Stimulated activated naive CD8-positive, alpha-beta T cell treated with anti-CD3 and anti-CD28 coated beads, Interleukin-15, amount 100 ng/mL, for 72 hours (primary cell): ENCODE data around the gene KCNJ9.
"Not testable (repeated sequence)": the region's sequence is repeated elsewhere in the genome, so short reads cannot be mapped to it uniquely, and the experiment has no call there.

Experiments
- ATAC-seq: fragments of 150-1000 bp; cut with Tn5 transposase; 2 replicates; pipeline ENCODE4 v1.10.0; 2021; ENCODE audit warnings: mild to moderate bottlenecking, moderate library complexity
- DNase-seq, 2 donors: peaks; one replicate each; pipeline ENCODE4 v3.0.0; 2021 to 2022
- H3K27ac Mint-ChIP-seq, 2 donors: one replicate each; pipeline ENCODE4 v1.8.0; 2022; ENCODE audit warnings: mild to moderate bottlenecking in 2 of 2, mixed read lengths in 2 of 2, moderate library complexity in 2 of 2
- H3K27me3 Mint-ChIP-seq: one replicate; pipeline ENCODE4 v1.8.0; 2022; ENCODE audit warnings: mixed read lengths
- H3K4me1 Mint-ChIP-seq: one replicate; pipeline ENCODE4 v1.8.0; 2022; ENCODE audit warnings: mild to moderate bottlenecking, mixed read lengths
- H3K4me3 Mint-ChIP-seq, 2 donors: one replicate each; pipeline ENCODE4 v1.8.0; 2022; ENCODE audit warnings: mild to moderate bottlenecking in 2 of 2, mixed read lengths in 2 of 2, moderate library complexity in 1 of 2
- H3K9me3 Mint-ChIP-seq, 2 donors: one replicate each; pipeline ENCODE4 v1.8.0; 2022; ENCODE audit warnings: mixed read lengths in 2 of 2

Gene KCNJ9

DNA sequence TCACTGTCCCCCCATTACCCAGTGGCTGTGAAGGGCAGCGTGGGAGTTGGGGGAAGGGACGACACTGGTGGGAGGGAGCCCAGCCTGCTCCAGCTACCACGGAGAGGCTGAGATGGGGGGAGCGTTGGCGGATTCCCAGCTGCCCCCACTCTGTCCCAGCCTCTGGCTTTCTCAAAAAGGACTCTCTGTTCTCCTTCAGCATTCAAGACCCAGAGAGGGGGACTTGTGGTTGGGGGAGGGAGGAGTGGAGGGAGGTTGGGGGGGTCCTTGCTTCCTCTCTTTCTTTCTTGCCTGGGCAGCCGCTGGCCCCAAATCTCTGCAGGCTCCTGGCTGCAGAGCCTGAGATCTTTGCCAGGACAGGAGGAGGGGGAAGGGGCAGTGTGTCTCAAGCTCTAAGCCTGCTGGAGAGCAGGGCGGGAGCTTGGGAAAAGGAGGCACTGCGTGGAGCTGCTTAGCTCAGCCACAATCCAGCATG, 36.4 kb downstream of the KCNJ9 start:
- Mint-ChIP-seq H3K9me3 (no peaks in the 10 kb centered on the region), H3K4me1 (no peaks in the 10 kb centered on the region), H3K27ac (no peak overlapping the region), H3K4me3 (no peak overlapping the region), H3K27me3 (peaks cover 10% of the 10 kb centered on the region)
- DNase-seq (no peak), ATAC-seq (no peak)

- no peak for ATAC-seq
- no peaks in the 10 kb centered on the region for H3K9me3 Mint-ChIP-seq
- H3K4me1 Mint-ChIP-seq, result no peaks in the 10 kb centered on the region
Measured at GRCh38 chr1:160118928-160119327, 37.6 kb downstream of the KCNJ9 start.

DNA sequence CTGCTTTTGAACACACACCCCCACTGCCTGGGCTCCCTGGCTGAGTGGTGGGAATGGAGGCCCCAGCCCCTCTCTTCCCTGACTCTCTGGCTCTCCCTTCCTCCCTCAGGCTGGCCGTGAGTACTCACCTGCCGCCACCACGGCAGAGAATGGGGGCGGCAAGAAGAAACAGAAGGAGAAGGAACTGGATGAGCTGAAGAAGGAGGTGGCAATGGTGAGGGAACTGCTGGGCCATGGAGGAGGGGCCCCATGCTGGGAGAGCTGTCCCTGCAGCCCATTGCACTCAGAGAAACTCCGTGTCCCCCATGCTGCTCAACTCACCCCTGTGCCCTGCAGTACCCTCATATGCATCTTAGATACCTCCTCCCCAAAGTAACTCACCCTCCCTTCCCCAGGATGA, 39.5 kb downstream of the KCNJ9 start:
- Mint-ChIP-seq H3K4me1 (no peaks in the 10 kb centered on the region), H3K27me3 (peaks cover 10% of the 10 kb centered on the region), H3K9me3 (no peaks in the 10 kb centered on the region), H3K27ac (no peak overlapping the region), H3K4me3 (no peak overlapping the region)
- DNase-seq (no peak), ATAC-seq (no peak)

More at GRCh38 chr1:160118928-160119327, 37.6 kb downstream of the KCNJ9 start:
- H3K27me3 Mint-ChIP-seq, result peaks cover 10% of the 10 kb centered on the region
- no peak overlapping the region for H3K4me3 Mint-ChIP-seq
- no peak overlapping the region for H3K27ac Mint-ChIP-seq
- DNase-seq, result no peak

DNA sequence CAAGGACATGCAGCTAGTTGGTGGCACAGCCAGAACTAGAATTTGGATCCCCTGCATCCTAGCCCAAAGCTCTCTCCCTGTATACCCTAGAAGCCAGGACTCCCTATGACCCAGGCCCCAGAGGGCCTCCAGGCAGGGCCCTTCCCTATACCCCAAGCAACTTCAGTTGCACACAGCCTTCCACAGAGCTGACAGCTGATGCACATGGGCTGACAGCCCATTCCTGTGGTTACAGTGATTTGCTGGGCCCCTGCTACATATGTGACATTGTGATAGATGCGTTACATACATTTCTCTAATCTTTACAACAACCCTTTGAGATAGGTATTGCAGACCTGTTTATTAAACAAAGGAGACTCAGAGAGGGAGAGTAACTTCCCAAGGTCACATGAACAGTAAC, 40.0 kb downstream of the KCNJ9 start:
- H3K4me3 Mint-ChIP-seq, result no peak overlapping the region
- DNase-seq (no peak), ATAC-seq (no peak)

GRCh38 chr1:160122978-160123495, 41.7 kb downstream of the KCNJ9 start:
- Mint-ChIP-seq H3K9me3 (no peaks in the 10 kb centered on the region), H3K27me3 (no peaks in the 10 kb centered on the region), H3K27ac (no peak overlapping the region), H3K4me1 (peaks cover 2% of the 10 kb centered on the region), H3K4me3 (no peak overlapping the region)
- no peak for DNase-seq
- ATAC-seq, result no peak

More for the DNA sequence above, 40.0 kb downstream of the KCNJ9 start:
- H3K9me3 Mint-ChIP-seq, result no peaks in the 10 kb centered on the region
- peaks cover 5% of the 10 kb centered on the region for H3K27me3 Mint-ChIP-seq
- no peak overlapping the region for H3K27ac Mint-ChIP-seq
- no peaks in the 10 kb centered on the region for H3K4me1 Mint-ChIP-seq

DNA sequence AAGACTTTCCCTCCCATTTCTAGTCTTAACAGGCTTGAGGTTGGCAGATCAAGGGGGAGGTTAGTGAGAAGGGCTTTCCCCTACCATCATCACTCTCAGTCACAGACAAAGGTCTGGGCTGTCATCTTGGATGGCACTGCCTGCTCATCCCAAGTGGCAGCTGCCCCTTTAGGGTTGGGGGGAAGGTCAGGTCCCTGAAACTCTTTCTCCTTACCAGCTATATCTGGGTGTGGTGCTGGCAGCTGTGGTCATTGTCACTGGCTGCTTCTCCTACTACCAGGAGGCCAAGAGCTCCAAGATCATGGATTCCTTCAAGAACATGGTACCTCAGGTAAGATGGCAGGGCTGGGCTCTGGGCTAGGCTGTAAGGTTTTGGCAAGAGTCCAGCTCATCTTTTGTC, 42.4 kb downstream of the KCNJ9 start:
- Mint-ChIP-seq H3K4me1 (peaks cover 6% of the 10 kb centered on the region), H3K27ac (no peak overlapping the region), H3K9me3 (no peaks in the 10 kb centered on the region), H3K4me3 (no peak overlapping the region), H3K27me3 (no peaks in the 10 kb centered on the region)
- DNase-seq, result no peak
- ATAC-seq, result no peak

GRCh38 chr1:160124705-160125478, 43.6 kb downstream of the KCNJ9 start:
- peaks cover 6% of the 10 kb centered on the region for H3K4me1 Mint-ChIP-seq
- DNase-seq (no peak), ATAC-seq (no peak)
- no peaks in the 10 kb centered on the region for H3K9me3 Mint-ChIP-seq
- H3K27me3 Mint-ChIP-seq, result peaks cover 8% of the 10 kb centered on the region
- H3K27ac Mint-ChIP-seq, result no peak overlapping the region
- H3K4me3 Mint-ChIP-seq, result no peak overlapping the region

- DNase-seq, result no peak
- no peaks in the 10 kb centered on the region for H3K9me3 Mint-ChIP-seq
- H3K27ac Mint-ChIP-seq, result no peak overlapping the region
- no peak for ATAC-seq
- H3K27me3 Mint-ChIP-seq, result peaks cover 8% of the 10 kb centered on the region
- peaks cover 6% of the 10 kb centered on the region for H3K4me1 Mint-ChIP-seq
- no peak overlapping the region for H3K4me3 Mint-ChIP-seq
Measured at GRCh38 chr1:160125746-160126145, 44.4 kb downstream of the KCNJ9 start.

- not testable (repeated sequence) for H3K27ac Mint-ChIP-seq, ATAC-seq, H3K9me3 Mint-ChIP-seq, DNase-seq, H3K4me3 Mint-ChIP-seq, H3K4me1 Mint-ChIP-seq, H3K27me3 Mint-ChIP-seq
Measured at GRCh38 chr1:160126342-160126741, 45.0 kb downstream of the KCNJ9 start.

- no peak overlapping the region for H3K4me3 Mint-ChIP-seq
- H3K4me1 Mint-ChIP-seq, result peaks cover 6% of the 10 kb centered on the region
- H3K27me3 Mint-ChIP-seq, result peaks cover 16% of the 10 kb centered on the region
- no peak overlapping the region for H3K27ac Mint-ChIP-seq
- ATAC-seq (no peak), DNase-seq (no peak)
- H3K9me3 Mint-ChIP-seq, result no peaks in the 10 kb centered on the region
Measured at GRCh38 chr1:160127381-160127780, 46.0 kb downstream of the KCNJ9 start.

DNA sequence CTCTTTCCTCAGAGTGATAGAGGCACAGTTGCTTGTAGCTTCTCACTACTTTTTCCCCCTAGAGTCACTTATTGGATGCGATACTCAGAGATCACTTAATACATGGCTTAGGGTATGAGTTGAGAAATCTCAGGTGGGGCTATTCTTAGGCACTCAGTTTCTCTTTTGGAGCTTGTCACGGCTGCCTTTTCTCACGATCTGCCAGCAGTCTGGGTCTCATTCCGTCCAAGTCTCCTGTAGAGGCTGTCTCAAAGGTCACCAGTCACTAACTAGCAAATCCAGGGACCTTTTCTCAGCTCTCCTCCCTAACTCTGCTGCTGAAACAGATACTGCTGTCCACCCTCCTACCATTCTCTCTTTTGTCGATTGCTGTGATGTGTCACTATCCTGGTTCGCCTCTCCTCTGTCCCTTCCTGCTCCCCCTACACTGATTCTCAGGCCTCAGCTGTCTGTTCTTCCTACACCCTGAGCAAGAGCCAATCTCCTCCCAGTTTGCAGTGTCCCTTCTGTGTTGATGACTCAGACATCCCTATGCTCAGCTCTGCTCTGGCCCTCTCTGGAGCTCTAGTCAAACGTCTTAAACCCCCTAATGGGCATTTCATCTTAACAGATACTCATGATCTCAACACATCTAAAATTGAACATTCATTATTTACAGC, 46.7 kb downstream of the KCNJ9 start:
- Mint-ChIP-seq H3K4me1 (peaks cover 6% of the 10 kb centered on the region), H3K27ac (no peak overlapping the region), H3K9me3 (no peaks in the 10 kb centered on the region), H3K27me3 (peaks cover 23% of the 10 kb centered on the region), H3K4me3 (no peak overlapping the region)
- DNase-seq (no peak), ATAC-seq (no peak)

DNA sequence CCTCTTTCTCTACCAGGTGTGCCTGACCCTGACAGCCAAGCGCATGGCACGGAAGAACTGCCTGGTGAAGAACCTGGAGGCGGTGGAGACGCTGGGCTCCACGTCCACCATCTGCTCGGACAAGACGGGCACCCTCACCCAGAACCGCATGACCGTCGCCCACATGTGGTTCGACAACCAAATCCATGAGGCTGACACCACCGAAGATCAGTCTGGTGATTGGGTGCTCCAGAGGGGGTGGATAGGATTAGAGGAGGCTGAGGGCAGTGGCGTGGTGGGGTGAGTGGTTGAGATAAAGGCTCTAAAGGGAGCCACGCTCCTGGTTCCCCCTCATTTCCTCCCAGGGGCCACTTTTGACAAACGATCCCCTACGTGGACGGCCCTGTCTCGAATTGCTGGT, 47.3 kb downstream of the KCNJ9 start:
- no peaks in the 10 kb centered on the region for H3K9me3 Mint-ChIP-seq
- H3K4me3 Mint-ChIP-seq, result no peak overlapping the region
- no peak for DNase-seq
- no peak overlapping the region for H3K27ac Mint-ChIP-seq
- peaks cover 6% of the 10 kb centered on the region for H3K4me1 Mint-ChIP-seq
- ATAC-seq, result no peak
- peaks cover 26% of the 10 kb centered on the region for H3K27me3 Mint-ChIP-seq

- Mint-ChIP-seq H3K27me3 (peaks cover 26% of the 10 kb centered on the region), H3K4me3 (no peak overlapping the region), H3K27ac (no peak overlapping the region), H3K9me3 (no peaks in the 10 kb centered on the region), H3K4me1 (peaks cover 6% of the 10 kb centered on the region)
- ATAC-seq (no peak), DNase-seq (no peak)
Measured at GRCh38 chr1:160129046-160129445, 47.7 kb downstream of the KCNJ9 start.

- Mint-ChIP-seq H3K27me3 (peaks cover 26% of the 10 kb centered on the region), H3K4me3 (no peak overlapping the region), H3K4me1 (peaks cover 6% of the 10 kb centered on the region), H3K9me3 (no peaks in the 10 kb centered on the region), H3K27ac (no peak overlapping the region)
- DNase-seq (no peak), ATAC-seq (no peak)
Measured at GRCh38 chr1:160129558-160129957, 48.2 kb downstream of the KCNJ9 start.

- DNase-seq (no peak), ATAC-seq (no peak)
- peaks cover 6% of the 10 kb centered on the region for H3K4me1 Mint-ChIP-seq
- H3K27ac Mint-ChIP-seq, result no peak overlapping the region
- H3K4me3 Mint-ChIP-seq, result no peak overlapping the region
- H3K9me3 Mint-ChIP-seq, result no peaks in the 10 kb centered on the region
- peaks cover 26% of the 10 kb centered on the region for H3K27me3 Mint-ChIP-seq
Measured at GRCh38 chr1:160129966-160130365, 48.6 kb downstream of the KCNJ9 start.

- ATAC-seq, result no peak
- H3K9me3 Mint-ChIP-seq, result no peaks in the 10 kb centered on the region
- no peak overlapping the region for H3K27ac Mint-ChIP-seq
- peaks cover 6% of the 10 kb centered on the region for H3K4me1 Mint-ChIP-seq
- peaks cover 26% of the 10 kb centered on the region for H3K27me3 Mint-ChIP-seq
- no peak overlapping the region for H3K4me3 Mint-ChIP-seq
- DNase-seq, result no peak
Measured at GRCh38 chr1:160130486-160130885, 49.1 kb downstream of the KCNJ9 start.
